ENCODE data around the gene ZFYVE28. TPM values are rescaled to one million over a fixed set of nuclear protein-coding genes. Genes with fewer than 3 reads are reported as not detected.

ZFYVE28 gene
- total RNA-seq, 1 donor from 2014 or later: 5.9 TPM

- Mint-ChIP-seq H3K9me3 (no peaks in the 10 kb centered on the region), H3K4me3 (no peak overlapping the region), H3K27me3 (peaks cover 3% of the 10 kb centered on the region), H3K4me1 (peaks cover 8% of the 10 kb centered on the region), H3K27ac (no peak overlapping the region), H3K36me3 (ENCODE audit: low read depth) (no peaks in the 10 kb centered on the region)
- CTCF ChIA-PET: no interaction called here
- intact Hi-C loops (cut with micrococcal nuclease): no loop called here
- ATAC-seq (ENCODE audit: low read depth) (no peak), DNase-seq (no peak)
- POLR2A ChIA-PET: no interaction called here
- TF ChIP-seq CTCF (IDR thresholded peaks at IDR 0.05): no peak
Observed at GRCh38 chr4:2338754-2339457, 79.5 kb downstream of the ZFYVE28 start.

GRCh38 chr4:2337896-2338295 is 80.5 kb downstream of the ZFYVE28 start:
- no peak for ATAC-seq (ENCODE audit: low read depth)
- peaks cover 3% of the 10 kb centered on the region for H3K27me3 Mint-ChIP-seq
- intact Hi-C loops (cut with micrococcal nuclease): no loop called here
- DNase-seq: no peak
- H3K36me3 Mint-ChIP-seq (ENCODE audit: low read depth): no peaks in the 10 kb centered on the region
- ChIA-PET CTCF (no interaction called here), POLR2A (no interaction called here)
- no peak overlapping the region for H3K27ac Mint-ChIP-seq
- no peak overlapping the region for H3K4me3 Mint-ChIP-seq
- no peak for TF ChIP-seq CTCF (IDR thresholded peaks at IDR 0.05)
- H3K4me1 Mint-ChIP-seq: peaks cover 15% of the 10 kb centered on the region
- H3K9me3 Mint-ChIP-seq: no peaks in the 10 kb centered on the region

- DNase-seq: no peak
- H3K9me3 Mint-ChIP-seq: no peaks in the 10 kb centered on the region
Observed at GRCh38 chr4:2337131-2337723, 81.2 kb downstream of the ZFYVE28 start.

GRCh38 chr4:2336659-2337058 is 81.8 kb downstream of the ZFYVE28 start:
- ChIA-PET CTCF (no interaction called here), POLR2A (no interaction called here)
- Mint-ChIP-seq H3K36me3 (ENCODE audit: low read depth) (no peaks in the 10 kb centered on the region), H3K4me1 (peaks cover 15% of the 10 kb centered on the region), H3K4me3 (no peak overlapping the region), H3K27ac (no peak overlapping the region), H3K9me3 (no peaks in the 10 kb centered on the region), H3K27me3 (peaks cover 3% of the 10 kb centered on the region)
- TF ChIP-seq CTCF (IDR thresholded peaks at IDR 0.05): no peak
- ATAC-seq (ENCODE audit: low read depth): no peak
- intact Hi-C loops (cut with micrococcal nuclease): no loop called here
- no peak for DNase-seq

More at GRCh38 chr4:2337131-2337723, 81.2 kb downstream of the ZFYVE28 start:
- no peak overlapping the region for H3K4me3 Mint-ChIP-seq
- H3K36me3 Mint-ChIP-seq (ENCODE audit: low read depth): no peaks in the 10 kb centered on the region
- no peak for TF ChIP-seq CTCF (IDR thresholded peaks at IDR 0.05)
- CTCF ChIA-PET: no interaction called here
- peaks cover 15% of the 10 kb centered on the region for H3K4me1 Mint-ChIP-seq
- no peak overlapping the region for H3K27ac Mint-ChIP-seq
- intact Hi-C loops (cut with micrococcal nuclease): no loop called here
- ATAC-seq (ENCODE audit: low read depth): no peak
- H3K27me3 Mint-ChIP-seq: peaks cover 3% of the 10 kb centered on the region
- POLR2A ChIA-PET: no interaction called here

- DNase-seq (peak; percentile 8), ATAC-seq (ENCODE audit: low read depth) (no peak)
- ChIA-PET CTCF (no interaction called here), POLR2A (no interaction called here)
- no peaks in the 10 kb centered on the region for H3K9me3 Mint-ChIP-seq
- no peaks in the 10 kb centered on the region for H3K36me3 Mint-ChIP-seq (ENCODE audit: low read depth)
- intact Hi-C loops (cut with micrococcal nuclease): no loop called here
- TF ChIP-seq CTCF (IDR thresholded peaks at IDR 0.05): no peak
- no peak overlapping the region for H3K4me3 Mint-ChIP-seq
- H3K27me3 Mint-ChIP-seq: peaks cover 3% of the 10 kb centered on the region
- peaks cover 15% of the 10 kb centered on the region for H3K4me1 Mint-ChIP-seq
- no peak overlapping the region for H3K27ac Mint-ChIP-seq
Observed at GRCh38 chr4:2335729-2336101, 82.7 kb downstream of the ZFYVE28 start.

Data from activated B cell treated with CpG ODN at 0.5 μM for 24 hours (primary cell).